K562 (cell line): Measurements from ENCODE around the gene NF2. TPM values are rescaled to one million over a fixed set of nuclear protein-coding genes. Genes with fewer than 3 reads are reported as not detected.

ENCODE experiments used
- ATAC-seq: fragments of 200-7000 bp; cut with Tn5 transposase; 3 replicates; pipeline ENCODE4 v1.9.1; 2020; ENCODE audit warnings: moderate library complexity
- BruUV-seq: library from RNA; stranded (reverse); fragments of 400-500 nt; replicated peaks from 2 replicates; lab custom pipeline; 2021; lab: Mats Ljungman, UMichigan
- CTCF ChIA-PET: fragments of 300-600 bp; formaldehyde crosslinking; extraction: SDS; loops from one replicate; lab custom pipeline; 2021; ENCODE audit warnings: low intra/inter-chr PET ratio; lab: Yijun Ruan, JAX
- POLR2A ChIA-PET: fragments of 300-600, 350-650 bp; sonication (Branson Sonifier 250); formaldehyde crosslinking; extraction: SDS; loops from one replicate; lab custom pipeline; 2021; ENCODE audit warnings: antibody characterized with exemption, inconsistent platforms; lab: Yijun Ruan, JAX
- DNase-seq, 4 experiments: peaks; one replicate each; pipeline versions ENCODE4 v3.0.0 to v3.0.0-alpha.2; 2011 to 2018; ENCODE audit warnings: low spot score in 3 of 4, mixed read lengths in 3 of 4; ENCODE audit errors: extremely low read depth in 1 of 4
- FAIRE-seq: peaks from 2 replicates; lab custom pipeline; 2011; peaks lifted over from hg19 to GRCh38; lab: Jason Lieb, UNC
- H2AFZ ChIP-seq: 2 replicates; pipeline ENCODE4 v1.6.0; 2011; ENCODE audit warnings: low read depth, low read length, control low read depth, inconsistent platforms
- H3K27ac ChIP-seq: fragments of 200-600 bp; 3 replicates; pipeline ENCODE4 v1.8.0; 2011; ENCODE audit warnings: low read depth, mild to moderate bottlenecking, control low read depth, inconsistent platforms, low read length, moderate library complexity, mixed read lengths; ENCODE audit errors: extremely low read depth
- H3K27me3 ChIP-seq, 2 experiments: fragments of 300-600 bp in 1 of 2; 2 replicates in 1 of 2; 3 replicates in 1 of 2; pipeline versions ENCODE4 v1.6.0 to v1.8.0; 2011; ENCODE audit warnings: inconsistent platforms in 2 of 2, low read length in 2 of 2, mild to moderate bottlenecking in 1 of 2, mixed read lengths in 1 of 2, moderate library complexity in 1 of 2; ENCODE audit not compliant: control insufficient read depth in 2 of 2, insufficient read depth in 2 of 2
- H3K36me3 ChIP-seq: fragments of 300-600 bp; 3 replicates; pipeline ENCODE4 v1.8.0; 2011; ENCODE audit warnings: mild to moderate bottlenecking, low read length, inconsistent platforms; ENCODE audit not compliant: control insufficient read depth, insufficient read depth
- H3K4me1 ChIP-seq, 2 experiments: fragments of 200-600 bp in 1 of 2; replicated peaks in 1 of 2; 2 replicates in 1 of 2; 3 replicates in 1 of 2; pipeline versions ENCODE4 v1.5.1 to v1.8.0; 2011; ENCODE audit warnings: inconsistent platforms in 2 of 2, low read length in 2 of 2, mild to moderate bottlenecking in 1 of 2, mixed read lengths in 1 of 2, moderate library complexity in 1 of 2; ENCODE audit not compliant: control insufficient read depth in 2 of 2, insufficient read depth in 2 of 2
- H3K4me2 ChIP-seq: 2 replicates; pipeline ENCODE4 v1.6.1; 2011; ENCODE audit warnings: low read length, control low read depth, inconsistent platforms, mixed read lengths; ENCODE audit not compliant: insufficient read depth
- H3K4me3 ChIP-seq: fragments of 200-600 bp; sonication (generic), shearing (Covaris generic); 2 replicates; pipeline ENCODE4 v1.5.1; 2016; ENCODE audit warnings: control low read depth, inconsistent platforms
- H3K79me2 ChIP-seq: fragments of 200-600 bp; 3 replicates; pipeline ENCODE4 v1.8.0; 2011; ENCODE audit warnings: low read length, inconsistent platforms; ENCODE audit not compliant: control insufficient read depth, insufficient read depth
- H3K9ac ChIP-seq, 2 experiments: 2 replicates each; pipeline versions ENCODE4 v1.6.0 to v1.6.1; 2011; ENCODE audit warnings: low read depth in 2 of 2, low read length in 2 of 2, control low read depth in 1 of 2, inconsistent platforms in 1 of 2, mild to moderate bottlenecking in 1 of 2, mixed read lengths in 1 of 2; ENCODE audit not compliant: insufficient read depth in 1 of 2
- H3K9me1 ChIP-seq: one replicate; pipeline ENCODE4 v1.6.0; 2011; ENCODE audit warnings: inconsistent platforms, mild to moderate bottlenecking, low read length, moderate library complexity; ENCODE audit not compliant: control insufficient read depth, insufficient read depth
- H3K9me3 ChIP-seq: replicated peaks from 2 replicates; pipeline ENCODE4 v1.5.1; 2011; ENCODE audit warnings: low read depth, low read length, inconsistent platforms; ENCODE audit not compliant: control insufficient read depth, insufficient read depth
- H4K20me1 ChIP-seq: replicated peaks from 2 replicates; pipeline ENCODE4 v1.6.1; 2011; ENCODE audit warnings: low read length, inconsistent platforms, mixed read lengths; ENCODE audit not compliant: control insufficient read depth, insufficient read depth
- HNRNPL ChIP-seq: fragments of 200-400 bp; formaldehyde crosslinking; IDR thresholded peaks from 2 replicates; pipeline ENCODE4 v1.6.1; 2017; ENCODE audit warnings: low read depth, mild to moderate bottlenecking, low read length
- KDM5B ChIP-seq: fragments of 200-600 bp; sonication (generic); IDR thresholded peaks from 2 replicates; pipeline ENCODE4 v1.6.1; 2012; ENCODE audit warnings: low read depth, mild to moderate bottlenecking, moderate library complexity, low read length, control low read depth, inconsistent platforms; ENCODE audit not compliant: insufficient replicate concordance
- SRSF3 ChIP-seq: fragments of 200-400 bp; formaldehyde crosslinking; IDR thresholded peaks from 2 replicates; pipeline ENCODE4 v1.6.1; 2016; ENCODE audit warnings: mild to moderate bottlenecking, low read length, moderate library complexity; ENCODE audit not compliant: insufficient read depth
- XRCC5 ChIP-seq: fragments of 200-400 bp; formaldehyde crosslinking; IDR thresholded peaks from 2 replicates; pipeline ENCODE4 v1.6.1; 2017; ENCODE audit warnings: low read depth, mild to moderate bottlenecking, low read length
- WGBS: fragments of 100-300 bp; shearing (Covaris generic); methylation state at CpG from one replicate; pipeline ENCODE4 v1.1.6; 2016; ENCODE audit warnings: low coverage, mixed read lengths; ENCODE audit not compliant: insufficient coverage; ENCODE audit errors: missing lambda C conversion rate; 5-methylcytosine and 5-hydroxymethylcytosine counted together
- in situ Hi-C: fragments of 300-500 bp; cut with MboI; formaldehyde crosslinking; loops from 4 replicates; pipeline ENCODE4 v1.15.0; 2018; ENCODE audit warnings: inconsistent platforms, mixed read lengths
- intact Hi-C: fragments of 100-400 bp; cut with micrococcal nuclease; formaldehyde crosslinking; loops from 2 replicates; pipeline ENCODE4 v1.14.2; 2022
- polyA plus RNA-seq, 8 experiments: library from polyadenylated mRNA; depleted of rRNA in 4 of 8; stranded (reverse) in 5 of 8; unstranded in 3 of 8; fragments of >200 nt; fragmentation: Nextera tagmentation in 2 of 8; fragmentation: Illumina TruSeq in 1 of 8; extraction: Ambion mirVana in 2 of 8; extraction: Trizol in 1 of 8; gene quantifications; 2 replicates each; pipeline versions ENCODE4 v1.2.1 to v1.2.3, GENCODE V29; 2011 to 2014; ENCODE audit warnings: inconsistent platforms in 1 of 8, missing spikeins in 1 of 8
- total RNA-seq, 7 experiments: library from RNA; depleted of rRNA in 6 of 7; stranded (reverse); fragments of >200 nt in 6 of 7; fragmentation: Illumina TruSeq in 2 of 7; extraction: Trizol in 2 of 7; gene quantifications; 2 replicates each; pipeline versions ENCODE4 v1.2.1 to v1.2.3, GENCODE V29; 2011 to 2021; ENCODE audit warnings: low replicate concordance in 1 of 7
- TF ChIP-seq, protein P1 (sequence below): fragments of 200-600 bp; sonication (generic); IDR thresholded peaks from one replicate; pipeline ENCODE4 v1.6.1; 2012; ENCODE audit warnings: mild to moderate bottlenecking, low read depth, low read length, inconsistent platforms
- TF ChIP-seq, protein P2 (sequence below): sonication (generic); formaldehyde crosslinking; IDR thresholded peaks from 2 replicates; pipeline ENCODE4 v1.8.1; 2023; ENCODE audit warnings: missing genetic modification reagents, mild to moderate bottlenecking, borderline replicate concordance

NF2 gene
- total and polyA plus RNA-seq, 9 of the 15 experiments (the other 6 are each of a cell fraction or from before 2014, with no cell fraction given), result 2.2 to 32.5 (median 15.2) TPM

DNA sequence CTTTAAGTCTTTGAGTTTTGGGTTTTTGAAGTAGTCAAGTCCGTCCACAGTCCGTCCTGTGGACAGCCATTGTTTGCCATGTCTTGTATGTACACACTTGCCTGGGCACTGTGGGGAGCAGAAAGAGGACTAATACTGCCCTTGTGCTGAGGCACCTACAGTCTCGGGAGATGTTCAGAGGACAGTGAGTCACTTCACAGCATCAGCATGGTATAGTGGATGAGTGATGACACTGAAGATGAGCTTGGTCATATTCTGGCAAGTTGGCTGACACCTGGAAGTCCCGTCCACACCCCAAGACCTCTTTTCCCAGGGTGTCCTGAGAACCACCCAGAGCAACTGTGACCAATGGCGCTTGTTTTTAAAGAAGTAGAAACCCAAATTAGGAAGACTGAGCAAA lies 29.2 kb downstream of the NF2 start:
- intact Hi-C loops (no loop called here), in situ Hi-C loops (no loop called here)
- TF ChIP-seq, protein P1, sequence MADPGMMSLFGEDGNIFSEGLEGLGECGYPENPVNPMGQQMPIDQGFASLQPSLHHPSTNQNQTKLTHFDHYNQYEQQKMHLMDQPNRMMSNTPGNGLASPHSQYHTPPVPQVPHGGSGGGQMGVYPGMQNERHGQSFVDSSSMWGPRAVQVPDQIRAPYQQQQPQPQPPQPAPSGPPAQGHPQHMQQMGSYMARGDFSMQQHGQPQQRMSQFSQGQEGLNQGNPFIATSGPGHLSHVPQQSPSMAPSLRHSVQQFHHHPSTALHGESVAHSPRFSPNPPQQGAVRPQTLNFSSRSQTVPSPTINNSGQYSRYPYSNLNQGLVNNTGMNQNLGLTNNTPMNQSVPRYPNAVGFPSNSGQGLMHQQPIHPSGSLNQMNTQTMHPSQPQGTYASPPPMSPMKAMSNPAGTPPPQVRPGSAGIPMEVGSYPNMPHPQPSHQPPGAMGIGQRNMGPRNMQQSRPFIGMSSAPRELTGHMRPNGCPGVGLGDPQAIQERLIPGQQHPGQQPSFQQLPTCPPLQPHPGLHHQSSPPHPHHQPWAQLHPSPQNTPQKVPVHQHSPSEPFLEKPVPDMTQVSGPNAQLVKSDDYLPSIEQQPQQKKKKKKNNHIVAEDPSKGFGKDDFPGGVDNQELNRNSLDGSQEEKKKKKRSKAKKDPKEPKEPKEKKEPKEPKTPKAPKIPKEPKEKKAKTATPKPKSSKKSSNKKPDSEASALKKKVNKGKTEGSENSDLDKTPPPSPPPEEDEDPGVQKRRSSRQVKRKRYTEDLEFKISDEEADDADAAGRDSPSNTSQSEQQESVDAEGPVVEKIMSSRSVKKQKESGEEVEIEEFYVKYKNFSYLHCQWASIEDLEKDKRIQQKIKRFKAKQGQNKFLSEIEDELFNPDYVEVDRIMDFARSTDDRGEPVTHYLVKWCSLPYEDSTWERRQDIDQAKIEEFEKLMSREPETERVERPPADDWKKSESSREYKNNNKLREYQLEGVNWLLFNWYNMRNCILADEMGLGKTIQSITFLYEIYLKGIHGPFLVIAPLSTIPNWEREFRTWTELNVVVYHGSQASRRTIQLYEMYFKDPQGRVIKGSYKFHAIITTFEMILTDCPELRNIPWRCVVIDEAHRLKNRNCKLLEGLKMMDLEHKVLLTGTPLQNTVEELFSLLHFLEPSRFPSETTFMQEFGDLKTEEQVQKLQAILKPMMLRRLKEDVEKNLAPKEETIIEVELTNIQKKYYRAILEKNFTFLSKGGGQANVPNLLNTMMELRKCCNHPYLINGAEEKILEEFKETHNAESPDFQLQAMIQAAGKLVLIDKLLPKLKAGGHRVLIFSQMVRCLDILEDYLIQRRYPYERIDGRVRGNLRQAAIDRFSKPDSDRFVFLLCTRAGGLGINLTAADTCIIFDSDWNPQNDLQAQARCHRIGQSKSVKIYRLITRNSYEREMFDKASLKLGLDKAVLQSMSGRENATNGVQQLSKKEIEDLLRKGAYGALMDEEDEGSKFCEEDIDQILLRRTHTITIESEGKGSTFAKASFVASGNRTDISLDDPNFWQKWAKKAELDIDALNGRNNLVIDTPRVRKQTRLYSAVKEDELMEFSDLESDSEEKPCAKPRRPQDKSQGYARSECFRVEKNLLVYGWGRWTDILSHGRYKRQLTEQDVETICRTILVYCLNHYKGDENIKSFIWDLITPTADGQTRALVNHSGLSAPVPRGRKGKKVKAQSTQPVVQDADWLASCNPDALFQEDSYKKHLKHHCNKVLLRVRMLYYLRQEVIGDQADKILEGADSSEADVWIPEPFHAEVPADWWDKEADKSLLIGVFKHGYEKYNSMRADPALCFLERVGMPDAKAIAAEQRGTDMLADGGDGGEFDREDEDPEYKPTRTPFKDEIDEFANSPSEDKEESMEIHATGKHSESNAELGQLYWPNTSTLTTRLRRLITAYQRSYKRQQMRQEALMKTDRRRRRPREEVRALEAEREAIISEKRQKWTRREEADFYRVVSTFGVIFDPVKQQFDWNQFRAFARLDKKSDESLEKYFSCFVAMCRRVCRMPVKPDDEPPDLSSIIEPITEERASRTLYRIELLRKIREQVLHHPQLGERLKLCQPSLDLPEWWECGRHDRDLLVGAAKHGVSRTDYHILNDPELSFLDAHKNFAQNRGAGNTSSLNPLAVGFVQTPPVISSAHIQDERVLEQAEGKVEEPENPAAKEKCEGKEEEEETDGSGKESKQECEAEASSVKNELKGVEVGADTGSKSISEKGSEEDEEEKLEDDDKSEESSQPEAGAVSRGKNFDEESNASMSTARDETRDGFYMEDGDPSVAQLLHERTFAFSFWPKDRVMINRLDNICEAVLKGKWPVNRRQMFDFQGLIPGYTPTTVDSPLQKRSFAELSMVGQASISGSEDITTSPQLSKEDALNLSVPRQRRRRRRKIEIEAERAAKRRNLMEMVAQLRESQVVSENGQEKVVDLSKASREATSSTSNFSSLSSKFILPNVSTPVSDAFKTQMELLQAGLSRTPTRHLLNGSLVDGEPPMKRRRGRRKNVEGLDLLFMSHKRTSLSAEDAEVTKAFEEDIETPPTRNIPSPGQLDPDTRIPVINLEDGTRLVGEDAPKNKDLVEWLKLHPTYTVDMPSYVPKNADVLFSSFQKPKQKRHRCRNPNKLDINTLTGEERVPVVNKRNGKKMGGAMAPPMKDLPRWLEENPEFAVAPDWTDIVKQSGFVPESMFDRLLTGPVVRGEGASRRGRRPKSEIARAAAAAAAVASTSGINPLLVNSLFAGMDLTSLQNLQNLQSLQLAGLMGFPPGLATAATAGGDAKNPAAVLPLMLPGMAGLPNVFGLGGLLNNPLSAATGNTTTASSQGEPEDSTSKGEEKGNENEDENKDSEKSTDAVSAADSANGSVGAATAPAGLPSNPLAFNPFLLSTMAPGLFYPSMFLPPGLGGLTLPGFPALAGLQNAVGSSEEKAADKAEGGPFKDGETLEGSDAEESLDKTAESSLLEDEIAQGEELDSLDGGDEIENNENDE, result no peak
- TF ChIP-seq KDM5B (no peak), XRCC5 (no peak), SRSF3 (no peak), HNRNPL (no peak)
- TF ChIP-seq, protein P2, sequence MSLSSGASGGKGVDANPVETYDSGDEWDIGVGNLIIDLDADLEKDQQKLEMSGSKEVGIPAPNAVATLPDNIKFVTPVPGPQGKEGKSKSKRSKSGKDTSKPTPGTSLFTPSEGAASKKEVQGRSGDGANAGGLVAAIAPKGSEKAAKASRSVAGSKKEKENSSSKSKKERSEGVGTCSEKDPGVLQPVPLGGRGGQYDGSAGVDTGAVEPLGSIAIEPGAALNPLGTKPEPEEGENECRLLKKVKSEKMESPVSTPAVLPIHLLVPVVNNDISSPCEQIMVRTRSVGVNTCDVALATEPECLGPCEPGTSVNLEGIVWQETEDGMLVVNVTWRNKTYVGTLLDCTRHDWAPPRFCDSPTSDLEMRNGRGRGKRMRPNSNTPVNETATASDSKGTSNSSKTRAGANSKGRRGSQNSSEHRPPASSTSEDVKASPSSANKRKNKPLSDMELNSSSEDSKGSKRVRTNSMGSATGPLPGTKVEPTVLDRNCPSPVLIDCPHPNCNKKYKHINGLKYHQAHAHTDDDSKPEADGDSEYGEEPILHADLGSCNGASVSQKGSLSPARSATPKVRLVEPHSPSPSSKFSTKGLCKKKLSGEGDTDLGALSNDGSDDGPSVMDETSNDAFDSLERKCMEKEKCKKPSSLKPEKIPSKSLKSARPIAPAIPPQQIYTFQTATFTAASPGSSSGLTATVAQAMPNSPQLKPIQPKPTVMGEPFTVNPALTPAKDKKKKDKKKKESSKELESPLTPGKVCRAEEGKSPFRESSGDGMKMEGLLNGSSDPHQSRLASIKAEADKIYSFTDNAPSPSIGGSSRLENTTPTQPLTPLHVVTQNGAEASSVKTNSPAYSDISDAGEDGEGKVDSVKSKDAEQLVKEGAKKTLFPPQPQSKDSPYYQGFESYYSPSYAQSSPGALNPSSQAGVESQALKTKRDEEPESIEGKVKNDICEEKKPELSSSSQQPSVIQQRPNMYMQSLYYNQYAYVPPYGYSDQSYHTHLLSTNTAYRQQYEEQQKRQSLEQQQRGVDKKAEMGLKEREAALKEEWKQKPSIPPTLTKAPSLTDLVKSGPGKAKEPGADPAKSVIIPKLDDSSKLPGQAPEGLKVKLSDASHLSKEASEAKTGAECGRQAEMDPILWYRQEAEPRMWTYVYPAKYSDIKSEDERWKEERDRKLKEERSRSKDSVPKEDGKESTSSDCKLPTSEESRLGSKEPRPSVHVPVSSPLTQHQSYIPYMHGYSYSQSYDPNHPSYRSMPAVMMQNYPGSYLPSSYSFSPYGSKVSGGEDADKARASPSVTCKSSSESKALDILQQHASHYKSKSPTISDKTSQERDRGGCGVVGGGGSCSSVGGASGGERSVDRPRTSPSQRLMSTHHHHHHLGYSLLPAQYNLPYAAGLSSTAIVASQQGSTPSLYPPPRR (CRISPR knock-in tag), result no peak

More for the DNA sequence above, 29.2 kb downstream of the NF2 start:
- Histone ChIP-seq H3K9me1 (no peaks in the 10 kb centered on the region), H3K4me2 (no peak overlapping the region), H3K36me3 (peaks cover 16% of the 10 kb centered on the region; the same call in 2 of the 3 replicates), H3K27me3 (no peaks in the 10 kb centered on the region), H3K4me3 (no peak overlapping the region), H4K20me1 (peaks cover 17% of the 10 kb centered on the region; the same call in 1 of the 2 replicates), H3K79me2 (peaks cover 60% of the 10 kb centered on the region), H3K9ac (no peak overlapping the region), H3K9me3 (no peaks in the 10 kb centered on the region), H3K27ac (no peak overlapping the region), H3K4me1 (peaks cover 0 to 12% of the 10 kb centered on the region in 2 experiments; a peak in 3 of 5 replicates), H2AFZ (no peak overlapping the region)
- POLR2A ChIA-PET, result no interaction called here
- WGBS, result 89% methylated on average over 5 of the region's 5 CpGs
- FAIRE-seq, result no peak
- no TSS peak for BruUV-seq
- DNase-seq, result no peak
- ATAC-seq, result no peak
- CTCF ChIA-PET, result no interaction called here
